ENCODE measurements around the gene SLC37A1. TPM values are rescaled to one million over a fixed set of nuclear protein-coding genes. Genes with fewer than 3 reads are reported as not detected.
A peak's percentile ranks its signal among the peaks of the same experiment; 100 is the strongest.

Gene SLC37A1
- polyA plus RNA-seq, 4 donors = 30.0 to 80.7 (median 37.6) TPM

- Histone ChIP-seq H3K4me1 (ENCODE audit: control insufficient read depth in 3 of 3, insufficient read depth in 2 of 3, low read depth in 1 of 3, low read length in 2 of 3) (peaks cover 0 to 5% (median 0%) of the 10 kb centered on the region in 3 donors), H3K36me3 (ENCODE audit: control insufficient read depth in 3 of 3, insufficient read depth in 2 of 3, low read depth in 1 of 3, low read length in 3 of 3) (no peaks in the 10 kb centered on the region), H3K27ac (ENCODE audit: low read depth in 1 of 3, low read length in 2 of 3) (no peak overlapping the region), H3K9me3 (ENCODE audit: control insufficient read depth in 2 of 2, insufficient read depth in 1 of 2, low read depth in 1 of 2, low read length in 1 of 2) (peaks cover 0 to 2% of the 10 kb centered on the region in 2 donors), H3K27me3 (ENCODE audit: control insufficient read depth in 3 of 3, insufficient read depth in 3 of 3, low read length in 3 of 3) (no peaks in the 10 kb centered on the region), H3K4me3 (ENCODE audit: low read depth in 1 of 3, low read length in 3 of 3) (no peak overlapping the region)
- FAIRE-seq = no peak
- 72 to 81% (median 77%) methylated on average over 20 of the region's 20 CpGs for WGBS, 3 donors
- no peak for DNase-seq
Measured at GRCh38 chr21:42590431-42591131, 76.9 kb downstream of the SLC37A1 start.

- DNase-seq (no peak), FAIRE-seq (no peak)
- no peak overlapping the region for H3K27ac ChIP-seq (ENCODE audit: low read depth in 1 of 3, low read length in 2 of 3)
- H3K9me3 ChIP-seq (ENCODE audit: control insufficient read depth in 2 of 2, insufficient read depth in 1 of 2, low read depth in 1 of 2, low read length in 1 of 2) = peaks cover 0 to 4% of the 10 kb centered on the region in 2 donors
- no peaks in the 10 kb centered on the region for H3K36me3 ChIP-seq (ENCODE audit: control insufficient read depth in 3 of 3, insufficient read depth in 2 of 3, low read depth in 1 of 3, low read length in 3 of 3)
- H3K27me3 ChIP-seq (ENCODE audit: control insufficient read depth in 3 of 3, insufficient read depth in 3 of 3, low read length in 3 of 3) = no peaks in the 10 kb centered on the region
- H3K4me1 ChIP-seq (ENCODE audit: control insufficient read depth in 3 of 3, insufficient read depth in 2 of 3, low read depth in 1 of 3, low read length in 2 of 3) = peaks cover 0 to 5% (median 0%) of the 10 kb centered on the region in 3 donors
- WGBS, 3 donors = 77 to 93% (median 88%) methylated on average over 16 to 18 of the region's 18 CpGs
- no peak overlapping the region for H3K4me3 ChIP-seq (ENCODE audit: low read depth in 1 of 3, low read length in 3 of 3)
Measured at GRCh38 chr21:42591170-42591869, 77.7 kb downstream of the SLC37A1 start.

- no peak overlapping the region for H3K27ac ChIP-seq (ENCODE audit: low read depth in 1 of 3, low read length in 2 of 3)
- H3K27me3 ChIP-seq (ENCODE audit: control insufficient read depth in 3 of 3, insufficient read depth in 3 of 3, low read length in 3 of 3) = no peaks in the 10 kb centered on the region
- H3K4me1 ChIP-seq (ENCODE audit: control insufficient read depth in 3 of 3, insufficient read depth in 2 of 3, low read depth in 1 of 3, low read length in 2 of 3) = peaks cover 0 to 5% (median 0%) of the 10 kb centered on the region in 3 donors
- 92 to 93% (median 92%) methylated on average over 19 of the region's 19 CpGs for WGBS, 3 donors
- FAIRE-seq (no peak), DNase-seq (no peak)
- H3K4me3 ChIP-seq (ENCODE audit: low read depth in 1 of 3, low read length in 3 of 3) = no peak overlapping the region
- peaks cover 0 to 4% of the 10 kb centered on the region in 2 donors for H3K9me3 ChIP-seq (ENCODE audit: control insufficient read depth in 2 of 2, insufficient read depth in 1 of 2, low read depth in 1 of 2, low read length in 1 of 2)
- no peaks in the 10 kb centered on the region for H3K36me3 ChIP-seq (ENCODE audit: control insufficient read depth in 3 of 3, insufficient read depth in 2 of 3, low read depth in 1 of 3, low read length in 3 of 3)
Measured at GRCh38 chr21:42592156-42592820, 78.6 kb downstream of the SLC37A1 start.

- Histone ChIP-seq H3K9me3 (ENCODE audit: control insufficient read depth in 2 of 2, insufficient read depth in 1 of 2, low read depth in 1 of 2, low read length in 1 of 2) (peaks cover 0 to 6% of the 10 kb centered on the region in 2 donors), H3K27me3 (ENCODE audit: control insufficient read depth in 3 of 3, insufficient read depth in 3 of 3, low read length in 3 of 3) (no peaks in the 10 kb centered on the region), H3K4me1 (ENCODE audit: control insufficient read depth in 3 of 3, insufficient read depth in 2 of 3, low read depth in 1 of 3, low read length in 2 of 3) (peaks cover 0 to 5% (median 0%) of the 10 kb centered on the region in 3 donors), H3K36me3 (ENCODE audit: control insufficient read depth in 3 of 3, insufficient read depth in 2 of 3, low read depth in 1 of 3, low read length in 3 of 3) (no peaks in the 10 kb centered on the region), H3K4me3 (ENCODE audit: low read depth in 1 of 3, low read length in 3 of 3) (peak overlapping the region in 1 of 3 donors; percentile 20), H3K27ac (ENCODE audit: low read depth in 1 of 3, low read length in 2 of 3) (no peak overlapping the region)
- WGBS, 3 donors = 18 to 24% (median 19%) methylated on average over 32 to 33 of the region's 33 CpGs
- DNase-seq (peak; percentile 79 to 85), FAIRE-seq (no peak)
Measured at GRCh38 chr21:42593007-42593814, 79.6 kb downstream of the SLC37A1 start.

- DNase-seq (no peak), FAIRE-seq (no peak)
- WGBS, 3 donors = 70 to 83% (median 81%) methylated on average over 17 of the region's 17 CpGs
- H3K36me3 ChIP-seq (ENCODE audit: control insufficient read depth in 3 of 3, insufficient read depth in 2 of 3, low read depth in 1 of 3, low read length in 3 of 3) = no peaks in the 10 kb centered on the region
- no peaks in the 10 kb centered on the region for H3K27me3 ChIP-seq (ENCODE audit: control insufficient read depth in 3 of 3, insufficient read depth in 3 of 3, low read length in 3 of 3)
- H3K9me3 ChIP-seq (ENCODE audit: control insufficient read depth in 2 of 2, insufficient read depth in 1 of 2, low read depth in 1 of 2, low read length in 1 of 2) = peaks cover 0 to 6% of the 10 kb centered on the region in 2 donors
- no peak overlapping the region for H3K4me3 ChIP-seq (ENCODE audit: low read depth in 1 of 3, low read length in 3 of 3)
- peaks cover 0 to 5% (median 0%) of the 10 kb centered on the region in 3 donors for H3K4me1 ChIP-seq (ENCODE audit: control insufficient read depth in 3 of 3, insufficient read depth in 2 of 3, low read depth in 1 of 3, low read length in 2 of 3)
- no peak overlapping the region for H3K27ac ChIP-seq (ENCODE audit: low read depth in 1 of 3, low read length in 2 of 3)
Measured at GRCh38 chr21:42594616-42595282, 81.1 kb downstream of the SLC37A1 start.

- no peak for DNase-seq
- Histone ChIP-seq H3K27me3 (ENCODE audit: control insufficient read depth in 3 of 3, insufficient read depth in 3 of 3, low read length in 3 of 3) (no peaks in the 10 kb centered on the region), H3K36me3 (ENCODE audit: control insufficient read depth in 3 of 3, insufficient read depth in 2 of 3, low read depth in 1 of 3, low read length in 3 of 3) (no peaks in the 10 kb centered on the region), H3K9me3 (ENCODE audit: control insufficient read depth in 2 of 2, insufficient read depth in 1 of 2, low read depth in 1 of 2, low read length in 1 of 2) (peaks cover 0 to 6% of the 10 kb centered on the region in 2 donors), H3K4me1 (ENCODE audit: control insufficient read depth in 3 of 3, insufficient read depth in 2 of 3, low read depth in 1 of 3, low read length in 2 of 3) (peaks cover 0 to 5% (median 0%) of the 10 kb centered on the region in 3 donors), H3K4me3 (ENCODE audit: low read depth in 1 of 3, low read length in 3 of 3) (no peak overlapping the region), H3K27ac (ENCODE audit: low read depth in 1 of 3, low read length in 2 of 3) (no peak overlapping the region)
- FAIRE-seq = no peak
- 85 to 91% (median 89%) methylated on average over 25 of the region's 25 CpGs for WGBS, 3 donors
Measured at GRCh38 chr21:42595283-42596187, 81.9 kb downstream of the SLC37A1 start.

- Histone ChIP-seq H3K4me3 (ENCODE audit: low read depth in 1 of 3, low read length in 3 of 3) (no peak overlapping the region), H3K27me3 (ENCODE audit: control insufficient read depth in 3 of 3, insufficient read depth in 3 of 3, low read length in 3 of 3) (no peaks in the 10 kb centered on the region), H3K27ac (ENCODE audit: low read depth in 1 of 3, low read length in 2 of 3) (no peak overlapping the region), H3K9me3 (ENCODE audit: control insufficient read depth in 2 of 2, insufficient read depth in 1 of 2, low read depth in 1 of 2, low read length in 1 of 2) (peaks cover 0 to 6% of the 10 kb centered on the region in 2 donors), H3K4me1 (ENCODE audit: control insufficient read depth in 3 of 3, insufficient read depth in 2 of 3, low read depth in 1 of 3, low read length in 2 of 3) (peaks cover 0 to 5% (median 0%) of the 10 kb centered on the region in 3 donors), H3K36me3 (ENCODE audit: control insufficient read depth in 3 of 3, insufficient read depth in 2 of 3, low read depth in 1 of 3, low read length in 3 of 3) (no peaks in the 10 kb centered on the region)
- 76 to 84% (median 79%) methylated on average over 2 of the region's 2 CpGs for WGBS, 3 donors
- FAIRE-seq = no peak
- no peak for DNase-seq
Measured at GRCh38 chr21:42596657-42597056, 83.0 kb downstream of the SLC37A1 start.

Data from small intestine (tissue), 7 donors.